Activated naive CD4-positive, alpha-beta T cell treated with anti-CD3 and anti-CD28 coated beads, Interleukin-2, amount 50 U/mL, for 24 hours (primary cell): ENCODE data around the gene FBXO7.

ENCODE experiments used
- H3K27ac Mint-ChIP-seq: one replicate; pipeline ENCODE4 v1.8.0; 2021; ENCODE audit warnings: mild to moderate bottlenecking, mixed read lengths
- H3K27me3 Mint-ChIP-seq: one replicate; pipeline ENCODE4 v1.8.0; 2021; ENCODE audit warnings: mixed read lengths
- H3K36me3 Mint-ChIP-seq: one replicate; pipeline ENCODE4 v1.8.0; 2021; ENCODE audit warnings: mixed read lengths
- H3K4me1 Mint-ChIP-seq: one replicate; pipeline ENCODE4 v1.8.0; 2021; ENCODE audit warnings: mixed read lengths
- H3K4me3 Mint-ChIP-seq: one replicate; pipeline ENCODE4 v1.8.0; 2021; ENCODE audit warnings: mild to moderate bottlenecking, mixed read lengths
- H3K9me3 Mint-ChIP-seq: one replicate; pipeline ENCODE4 v1.8.0; 2021; ENCODE audit warnings: mixed read lengths

Gene FBXO7

GRCh38 chr22:32512267-32512982 lies 37.8 kb downstream of the FBXO7 start:
- Mint-ChIP-seq H3K27me3 (no peaks in the 10 kb centered on the region), H3K36me3 (peaks cover 2% of the 10 kb centered on the region), H3K4me1 (no peaks in the 10 kb centered on the region), H3K27ac (no peak overlapping the region), H3K9me3 (no peaks in the 10 kb centered on the region), H3K4me3 (no peak overlapping the region)

- no peak overlapping the region for H3K4me3 Mint-ChIP-seq
- no peaks in the 10 kb centered on the region for H3K4me1 Mint-ChIP-seq
- H3K27ac Mint-ChIP-seq, result no peak overlapping the region
- H3K27me3 Mint-ChIP-seq, result no peaks in the 10 kb centered on the region
- H3K9me3 Mint-ChIP-seq, result no peaks in the 10 kb centered on the region
- no peaks in the 10 kb centered on the region for H3K36me3 Mint-ChIP-seq
Measured at GRCh38 chr22:32515084-32515483, 40.5 kb downstream of the FBXO7 start.

- Mint-ChIP-seq H3K27ac (no peak overlapping the region), H3K36me3 (no peaks in the 10 kb centered on the region), H3K27me3 (no peaks in the 10 kb centered on the region), H3K4me3 (no peak overlapping the region), H3K4me1 (no peaks in the 10 kb centered on the region), H3K9me3 (no peaks in the 10 kb centered on the region)
Measured at GRCh38 chr22:32517488-32517887, 42.9 kb downstream of the FBXO7 start.

- Mint-ChIP-seq H3K4me3 (no peak overlapping the region), H3K4me1 (no peaks in the 10 kb centered on the region), H3K27ac (no peak overlapping the region), H3K27me3 (no peaks in the 10 kb centered on the region), H3K9me3 (no peaks in the 10 kb centered on the region), H3K36me3 (no peaks in the 10 kb centered on the region)
Measured at GRCh38 chr22:32517921-32518320, 43.3 kb downstream of the FBXO7 start.

- Mint-ChIP-seq H3K27me3 (no peaks in the 10 kb centered on the region), H3K36me3 (no peaks in the 10 kb centered on the region), H3K27ac (no peak overlapping the region), H3K4me1 (no peaks in the 10 kb centered on the region), H3K9me3 (no peaks in the 10 kb centered on the region), H3K4me3 (no peak overlapping the region)
Measured at GRCh38 chr22:32518381-32518780, 43.8 kb downstream of the FBXO7 start.

- Mint-ChIP-seq H3K9me3 (no peaks in the 10 kb centered on the region), H3K27ac (no peak overlapping the region), H3K27me3 (no peaks in the 10 kb centered on the region), H3K4me1 (no peaks in the 10 kb centered on the region), H3K4me3 (no peak overlapping the region), H3K36me3 (no peaks in the 10 kb centered on the region)
Measured at GRCh38 chr22:32518848-32519247, 44.2 kb downstream of the FBXO7 start.

GRCh38 chr22:32520612-32521011 lies 46.0 kb downstream of the FBXO7 start:
- Mint-ChIP-seq H3K4me3 (no peak overlapping the region), H3K27ac (no peak overlapping the region), H3K27me3 (no peaks in the 10 kb centered on the region), H3K4me1 (no peaks in the 10 kb centered on the region), H3K9me3 (no peaks in the 10 kb centered on the region), H3K36me3 (no peaks in the 10 kb centered on the region)

- Mint-ChIP-seq H3K4me1 (no peaks in the 10 kb centered on the region), H3K4me3 (no peak overlapping the region), H3K27me3 (no peaks in the 10 kb centered on the region), H3K36me3 (no peaks in the 10 kb centered on the region), H3K9me3 (no peaks in the 10 kb centered on the region), H3K27ac (no peak overlapping the region)
Measured at GRCh38 chr22:32522237-32522636, 47.6 kb downstream of the FBXO7 start.

GRCh38 chr22:32527756-32528155 lies 53.1 kb downstream of the FBXO7 start:
- H3K9me3 Mint-ChIP-seq, result no peaks in the 10 kb centered on the region
- H3K4me1 Mint-ChIP-seq, result no peaks in the 10 kb centered on the region

GRCh38 chr22:32528316-32528715 lies 53.7 kb downstream of the FBXO7 start:
- H3K4me1 Mint-ChIP-seq, result no peaks in the 10 kb centered on the region
- no peak overlapping the region for H3K4me3 Mint-ChIP-seq
- no peaks in the 10 kb centered on the region for H3K9me3 Mint-ChIP-seq
- no peaks in the 10 kb centered on the region for H3K36me3 Mint-ChIP-seq
- H3K27ac Mint-ChIP-seq, result no peak overlapping the region
- H3K27me3 Mint-ChIP-seq, result peaks cover 3% of the 10 kb centered on the region

More at GRCh38 chr22:32527756-32528155, 53.1 kb downstream of the FBXO7 start:
- peaks cover 3% of the 10 kb centered on the region for H3K27me3 Mint-ChIP-seq
- no peak overlapping the region for H3K4me3 Mint-ChIP-seq
- H3K36me3 Mint-ChIP-seq, result no peaks in the 10 kb centered on the region
- H3K27ac Mint-ChIP-seq, result no peak overlapping the region

GRCh38 chr22:32528984-32529982 lies 54.7 kb downstream of the FBXO7 start:
- peaks cover 3% of the 10 kb centered on the region for H3K27me3 Mint-ChIP-seq
- no peak overlapping the region for H3K27ac Mint-ChIP-seq
- H3K9me3 Mint-ChIP-seq, result no peaks in the 10 kb centered on the region
- no peaks in the 10 kb centered on the region for H3K36me3 Mint-ChIP-seq
- H3K4me3 Mint-ChIP-seq, result no peak overlapping the region
- H3K4me1 Mint-ChIP-seq, result no peaks in the 10 kb centered on the region

GRCh38 chr22:32531228-32531627 lies 56.6 kb downstream of the FBXO7 start:
- Mint-ChIP-seq H3K4me1 (no peaks in the 10 kb centered on the region), H3K27me3 (peaks cover 3% of the 10 kb centered on the region), H3K4me3 (no peak overlapping the region), H3K27ac (no peak overlapping the region), H3K36me3 (no peaks in the 10 kb centered on the region), H3K9me3 (no peaks in the 10 kb centered on the region)

- Mint-ChIP-seq H3K9me3 (no peaks in the 10 kb centered on the region), H3K4me3 (no peak overlapping the region), H3K36me3 (no peaks in the 10 kb centered on the region), H3K4me1 (no peaks in the 10 kb centered on the region), H3K27me3 (peaks cover 3% of the 10 kb centered on the region), H3K27ac (no peak overlapping the region)
Measured at GRCh38 chr22:32531931-32532819, 57.6 kb downstream of the FBXO7 start.

- no peak overlapping the region for H3K27ac Mint-ChIP-seq
- H3K9me3 Mint-ChIP-seq, result no peaks in the 10 kb centered on the region
- H3K4me1 Mint-ChIP-seq, result no peaks in the 10 kb centered on the region
- no peak overlapping the region for H3K4me3 Mint-ChIP-seq
- H3K27me3 Mint-ChIP-seq, result peaks cover 3% of the 10 kb centered on the region
- H3K36me3 Mint-ChIP-seq, result no peaks in the 10 kb centered on the region
Measured at GRCh38 chr22:32532820-32533128, 58.2 kb downstream of the FBXO7 start.

GRCh38 chr22:32533265-32534111 lies 58.9 kb downstream of the FBXO7 start:
- Mint-ChIP-seq H3K27ac (no peak overlapping the region), H3K9me3 (no peaks in the 10 kb centered on the region), H3K4me1 (no peaks in the 10 kb centered on the region), H3K27me3 (peaks cover 3% of the 10 kb centered on the region), H3K4me3 (no peak overlapping the region), H3K36me3 (no peaks in the 10 kb centered on the region)
